Central memory CD8-positive, alpha-beta T cell (primary cell): ENCODE measurements around the gene ROPN1B.

Experiments
- ATAC-seq: fragments of 150-1000 bp; cut with Tn5 transposase; replicated peaks from 2 replicates; pipeline ENCODE4 v1.10.0; 2022; ENCODE audit warnings: mild to moderate bottlenecking, moderate FRiP score, moderate number of reproducible peaks; ENCODE audit not compliant: poor library complexity, severe bottlenecking; ENCODE audit errors: extremely low read depth
- DNase-seq, 2 donors: peaks; one replicate each; pipeline ENCODE4 v3.0.0; 2021; ENCODE audit warnings: low spot score in 2 of 2
- H3K27ac Mint-ChIP-seq: one replicate; pipeline ENCODE4 v1.8.0; 2022; ENCODE audit warnings: low read depth, mild to moderate bottlenecking, moderate library complexity, mixed read lengths
- H3K27me3 Mint-ChIP-seq: one replicate; pipeline ENCODE4 v1.8.0; 2022; ENCODE audit warnings: mixed read lengths
- H3K36me3 Mint-ChIP-seq: one replicate; pipeline ENCODE4 v1.8.0; 2022; ENCODE audit warnings: mild to moderate bottlenecking, moderate library complexity, mixed read lengths; ENCODE audit not compliant: insufficient read depth
- H3K4me1 Mint-ChIP-seq: one replicate; pipeline ENCODE4 v1.8.0; 2022; ENCODE audit warnings: mixed read lengths
- H3K4me3 Mint-ChIP-seq: one replicate; pipeline ENCODE4 v1.8.0; 2022; ENCODE audit warnings: mild to moderate bottlenecking, moderate library complexity, mixed read lengths
- H3K9me3 Mint-ChIP-seq: one replicate; pipeline ENCODE4 v1.8.0; 2022; ENCODE audit warnings: mixed read lengths

ROPN1B gene

DNA sequence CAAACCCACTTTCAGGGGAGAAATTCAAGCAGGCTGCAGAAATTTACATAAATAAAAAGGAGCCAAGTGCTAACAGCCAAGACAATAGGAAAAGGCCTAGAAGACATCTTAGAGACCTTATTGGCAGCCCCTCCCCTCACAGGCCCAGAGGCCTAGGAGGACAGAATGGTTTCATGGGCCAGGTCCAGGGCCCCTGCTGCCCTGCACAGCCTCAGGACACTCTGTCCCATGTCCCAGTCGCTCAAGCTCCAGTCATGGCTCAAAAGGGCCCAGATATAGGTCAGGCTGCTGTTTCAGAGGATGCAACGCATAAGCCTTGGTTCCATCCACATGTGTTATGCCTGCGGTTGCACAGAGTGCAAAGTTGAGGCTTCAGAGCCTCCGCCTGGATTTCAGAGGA lies 59.1 kb downstream of the ROPN1B start:
- Mint-ChIP-seq H3K4me1 (peaks cover 34% of the 10 kb centered on the region), H3K27me3 (no peaks in the 10 kb centered on the region), H3K4me3 (no peak overlapping the region), H3K9me3 (peaks cover 7% of the 10 kb centered on the region), H3K27ac (no peak overlapping the region), H3K36me3 (peaks cover 13% of the 10 kb centered on the region)
- no peak for ATAC-seq
- no peak for DNase-seq

DNA sequence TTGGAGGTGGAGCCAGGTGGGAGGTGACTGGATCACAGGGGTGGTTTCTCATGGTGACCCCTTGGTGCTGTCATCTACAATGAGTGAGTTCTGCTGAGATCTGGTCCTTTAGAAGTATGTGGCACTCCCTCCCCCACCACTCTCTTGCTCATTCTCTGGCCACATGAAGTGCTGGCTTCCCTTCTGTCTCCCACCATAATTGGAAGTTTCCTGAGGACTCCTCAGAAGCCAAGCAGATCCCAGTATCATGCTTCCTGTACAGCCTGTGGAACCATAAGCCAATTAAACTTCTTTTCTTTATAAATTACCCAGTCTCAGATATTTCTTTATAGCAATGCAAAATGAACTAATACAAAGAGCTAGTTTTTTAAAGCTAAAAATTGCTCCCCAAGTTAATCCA lies 60.3 kb downstream of the ROPN1B start:
- H3K4me3 Mint-ChIP-seq, result no peak overlapping the region
- peaks cover 7% of the 10 kb centered on the region for H3K9me3 Mint-ChIP-seq
- no peaks in the 10 kb centered on the region for H3K27me3 Mint-ChIP-seq
- peaks cover 34% of the 10 kb centered on the region for H3K4me1 Mint-ChIP-seq
- H3K36me3 Mint-ChIP-seq, result peaks cover 12% of the 10 kb centered on the region
- H3K27ac Mint-ChIP-seq, result no peak overlapping the region
- no peak for DNase-seq
- ATAC-seq, result no peak

DNA sequence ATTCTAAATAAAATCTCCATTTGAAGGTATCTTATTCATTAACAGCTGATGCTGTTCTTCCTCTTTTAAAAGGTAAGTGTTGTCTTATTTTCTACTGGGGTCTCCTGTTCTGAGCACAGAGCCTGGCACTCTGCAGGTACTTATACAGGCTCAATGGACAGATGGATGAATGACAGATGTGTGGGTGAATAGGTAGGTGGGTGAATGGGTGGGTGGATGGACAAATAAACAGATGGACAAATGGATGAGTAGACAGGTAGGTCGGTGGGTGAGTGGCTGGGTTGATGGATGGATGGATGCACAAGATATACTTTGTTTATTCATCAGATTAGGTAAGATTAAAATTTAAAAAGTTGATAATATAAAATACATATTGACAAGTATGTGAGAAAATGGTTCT lies 61.5 kb downstream of the ROPN1B start:
- Mint-ChIP-seq H3K36me3 (peaks cover 15% of the 10 kb centered on the region), H3K9me3 (peaks cover 7% of the 10 kb centered on the region), H3K4me1 (peaks cover 37% of the 10 kb centered on the region), H3K4me3 (no peak overlapping the region), H3K27ac (no peak overlapping the region), H3K27me3 (no peaks in the 10 kb centered on the region)
- DNase-seq (no peak), ATAC-seq (no peak)

DNA sequence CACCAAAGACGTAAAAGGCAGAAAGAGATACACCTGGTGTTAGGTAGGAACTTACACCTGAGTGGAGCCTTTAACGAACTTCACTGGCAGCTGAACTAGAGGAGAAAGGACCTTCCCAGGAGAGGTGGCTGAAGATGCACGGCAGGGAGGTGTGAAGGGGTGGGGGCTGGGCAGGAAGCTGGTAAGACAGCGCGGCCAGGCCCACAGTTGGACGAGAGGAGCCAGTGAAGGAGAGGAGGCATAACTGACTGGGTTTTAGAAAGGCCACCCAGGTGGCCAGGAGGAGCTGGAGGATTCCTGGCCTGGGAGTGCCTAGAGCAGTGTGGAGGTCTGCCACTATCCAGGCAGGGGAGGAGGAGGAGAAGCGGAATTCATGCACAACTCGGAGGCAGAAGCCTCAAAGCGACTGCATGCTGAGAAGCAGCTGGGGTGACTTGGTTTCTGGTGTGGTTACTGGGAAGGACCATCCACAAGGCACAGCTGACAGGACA lies 63.0 kb downstream of the ROPN1B start:
- peaks cover 7% of the 10 kb centered on the region for H3K9me3 Mint-ChIP-seq
- H3K36me3 Mint-ChIP-seq, result peaks cover 13% of the 10 kb centered on the region
- ATAC-seq, result no peak
- no peak for DNase-seq
- H3K4me1 Mint-ChIP-seq, result peaks cover 21% of the 10 kb centered on the region
- H3K27me3 Mint-ChIP-seq, result no peaks in the 10 kb centered on the region
- H3K27ac Mint-ChIP-seq, result peak overlapping the region; percentile 35
- H3K4me3 Mint-ChIP-seq, result no peak overlapping the region
